Kasumi-1 (cell line): ENCODE data around the gene CRACR2B.
A peak's percentile ranks its signal among the peaks of the same experiment; 100 is the strongest.

Experiments used
- DNase-seq, 2 experiments: peaks; one replicate each; lab custom pipeline; 2025; lab: John Stamatoyannopoulos, UW

Gene CRACR2B

DNA sequence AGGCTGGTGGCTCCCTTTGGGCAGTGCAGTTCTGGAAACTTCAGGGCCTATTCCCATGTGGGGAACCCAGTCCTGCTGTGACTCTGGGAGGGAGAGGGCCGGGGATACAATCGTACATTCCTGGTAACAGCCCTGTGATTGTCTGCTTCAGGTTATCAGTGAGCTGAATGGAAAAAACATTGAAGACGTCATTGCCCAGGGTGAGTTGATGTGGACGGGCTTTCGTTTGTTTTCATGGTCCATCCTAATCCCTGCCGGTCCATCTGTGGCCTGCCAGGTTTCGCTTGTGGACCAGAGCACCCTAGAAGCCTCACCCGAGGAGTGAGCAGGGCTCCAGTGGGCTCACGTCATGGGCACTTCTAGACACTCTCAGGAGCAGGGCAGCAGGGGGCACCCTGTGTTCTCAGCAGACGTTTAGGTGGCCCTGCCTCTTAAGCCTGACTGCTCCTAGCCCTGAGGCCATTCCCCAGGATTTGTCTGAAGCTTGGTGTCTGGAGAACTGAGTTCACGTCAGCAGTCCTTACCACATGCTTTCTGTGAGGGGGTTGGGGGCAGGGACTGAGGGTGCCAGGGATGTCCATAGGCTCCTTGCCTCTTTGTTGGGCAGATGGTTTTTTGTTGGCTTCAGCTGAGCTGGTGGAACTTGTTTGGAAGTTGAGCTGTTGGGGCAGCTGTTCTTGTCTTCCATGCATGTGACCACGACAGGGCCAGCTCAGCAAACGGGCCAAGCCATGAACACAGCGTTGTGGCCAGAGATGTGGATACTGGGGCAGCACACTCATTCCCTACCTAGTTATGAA, 16.1 kb upstream of the CRACR2B start:
- peak in 1 of 2 experiments; percentile 34 for DNase-seq

DNA sequence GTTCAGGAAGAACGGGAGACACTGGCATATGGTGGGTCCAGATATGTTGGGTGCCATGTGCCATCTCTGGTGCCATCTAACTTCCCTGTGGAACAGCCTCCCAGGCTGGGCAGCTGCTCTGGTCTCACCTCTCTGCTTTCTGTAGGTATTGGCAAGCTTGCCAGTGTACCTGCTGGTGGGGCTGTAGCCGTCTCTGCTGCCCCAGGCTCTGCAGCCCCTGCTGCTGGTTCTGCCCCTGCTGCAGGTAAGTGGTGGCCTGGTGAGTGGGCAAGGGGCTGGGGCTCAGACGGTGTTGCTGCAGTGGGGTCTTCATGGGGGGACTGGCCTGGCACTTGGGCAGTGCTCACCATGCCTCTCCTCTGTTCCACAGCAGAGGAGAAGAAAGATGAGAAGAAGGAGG, 15.3 kb upstream of the CRACR2B start:
- no peak for DNase-seq

DNA sequence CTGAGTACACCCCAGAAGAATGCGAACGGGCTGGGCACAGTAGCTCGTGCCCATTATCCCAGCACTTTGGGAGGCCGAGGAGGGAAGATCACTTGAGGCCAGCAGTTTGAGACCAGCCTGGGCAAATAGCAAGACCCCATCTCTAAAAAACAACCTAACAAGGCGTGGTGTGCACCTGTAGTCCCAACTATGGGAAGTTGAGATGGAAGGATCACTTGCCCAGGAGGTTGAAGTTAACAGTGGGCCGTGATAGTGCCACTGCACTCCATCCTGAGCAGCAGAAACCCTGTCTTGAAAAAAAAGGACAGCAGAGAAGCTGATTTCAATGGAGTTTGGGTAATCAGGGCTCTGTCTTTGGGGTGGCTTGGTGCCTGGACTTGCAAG, 14.7 kb upstream of the CRACR2B start:
- no peak for DNase-seq

DNA sequence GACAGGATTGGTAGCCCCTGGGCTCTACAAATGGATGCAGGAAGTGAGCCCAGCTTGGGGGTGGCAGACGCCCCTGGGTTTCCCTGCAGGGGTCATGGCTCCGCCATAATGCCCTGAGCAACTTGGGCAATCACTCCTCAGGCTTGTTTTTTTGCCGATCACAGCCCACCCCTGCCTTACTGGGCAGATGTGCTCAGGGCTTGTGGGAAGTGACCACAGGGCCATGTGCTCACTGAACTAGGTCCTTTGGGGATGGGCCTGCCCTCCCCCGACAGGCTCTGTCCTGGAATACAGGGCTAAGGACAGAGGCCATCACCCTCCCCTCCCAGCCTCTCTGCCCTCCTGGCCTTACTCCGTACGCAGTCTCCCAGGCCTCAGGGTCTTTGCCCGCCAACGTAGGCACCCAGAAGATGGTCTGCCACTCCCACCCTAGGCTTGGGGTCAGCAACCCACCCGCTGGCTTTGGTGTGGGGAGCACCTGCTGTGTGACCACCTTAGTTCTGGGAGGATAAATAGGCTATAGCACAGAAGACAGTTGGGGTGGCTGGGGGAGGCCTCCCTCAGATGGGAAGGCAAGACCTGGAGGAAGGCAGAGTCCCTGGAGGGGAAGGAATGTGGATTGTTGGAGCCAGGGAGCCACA, 14.1 kb upstream of the CRACR2B start:
- no peak for DNase-seq

DNA sequence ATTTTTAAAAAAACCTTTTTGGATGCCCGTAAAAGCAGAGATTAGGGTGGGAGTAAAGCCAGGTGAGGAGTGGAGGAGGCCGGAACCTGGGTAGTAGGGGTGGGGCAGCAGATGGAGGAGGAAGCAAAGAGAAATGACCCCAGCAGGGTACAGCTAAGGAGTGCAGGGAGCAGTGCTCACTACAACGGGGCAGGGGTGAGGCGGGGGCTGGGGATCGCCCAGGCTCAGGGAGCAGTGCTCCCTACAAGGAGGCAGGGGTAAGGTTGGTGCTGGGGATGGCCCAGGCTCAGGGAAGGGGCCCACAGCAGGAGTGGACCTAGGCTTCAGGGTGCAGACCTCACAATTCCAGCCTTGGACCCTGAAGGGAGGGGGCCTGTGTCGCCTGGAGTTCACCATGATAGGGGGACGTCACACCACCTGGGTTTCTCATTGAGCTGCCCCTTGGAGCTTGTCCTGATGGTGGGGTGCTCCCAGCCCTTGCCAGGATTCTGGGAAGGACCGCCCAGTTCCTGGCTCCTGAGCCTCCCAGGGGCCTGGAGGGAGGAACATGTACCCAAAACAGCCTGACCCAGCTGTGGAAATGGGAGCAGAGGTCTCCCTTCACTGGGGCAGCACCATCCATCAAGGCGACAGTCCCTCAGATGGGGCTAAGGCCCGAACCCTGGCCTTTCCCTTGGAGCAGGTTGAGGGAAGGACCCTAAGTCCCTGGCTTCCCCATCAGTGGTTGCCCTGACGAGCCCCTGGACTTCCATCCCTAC, 11.9 kb upstream of the CRACR2B start:
- no peak for DNase-seq

DNA sequence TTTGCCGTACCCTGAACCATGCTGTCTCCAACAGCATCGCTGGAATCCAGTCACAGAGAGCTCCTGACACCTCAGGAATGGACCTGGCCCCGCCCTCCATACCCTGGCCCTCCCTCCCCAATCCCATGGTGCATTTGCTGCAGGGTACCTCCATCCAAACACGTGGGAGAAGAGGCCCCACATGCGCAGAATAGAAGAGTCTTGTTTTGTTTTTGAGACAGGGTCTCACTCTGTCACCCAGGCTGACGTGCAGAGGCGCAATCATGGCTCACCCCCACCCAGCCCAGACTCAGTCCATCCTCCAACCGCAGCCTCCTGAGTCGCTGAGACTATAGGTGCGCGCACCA, 11.3 kb upstream of the CRACR2B start:
- DNase-seq = no peak

DNA sequence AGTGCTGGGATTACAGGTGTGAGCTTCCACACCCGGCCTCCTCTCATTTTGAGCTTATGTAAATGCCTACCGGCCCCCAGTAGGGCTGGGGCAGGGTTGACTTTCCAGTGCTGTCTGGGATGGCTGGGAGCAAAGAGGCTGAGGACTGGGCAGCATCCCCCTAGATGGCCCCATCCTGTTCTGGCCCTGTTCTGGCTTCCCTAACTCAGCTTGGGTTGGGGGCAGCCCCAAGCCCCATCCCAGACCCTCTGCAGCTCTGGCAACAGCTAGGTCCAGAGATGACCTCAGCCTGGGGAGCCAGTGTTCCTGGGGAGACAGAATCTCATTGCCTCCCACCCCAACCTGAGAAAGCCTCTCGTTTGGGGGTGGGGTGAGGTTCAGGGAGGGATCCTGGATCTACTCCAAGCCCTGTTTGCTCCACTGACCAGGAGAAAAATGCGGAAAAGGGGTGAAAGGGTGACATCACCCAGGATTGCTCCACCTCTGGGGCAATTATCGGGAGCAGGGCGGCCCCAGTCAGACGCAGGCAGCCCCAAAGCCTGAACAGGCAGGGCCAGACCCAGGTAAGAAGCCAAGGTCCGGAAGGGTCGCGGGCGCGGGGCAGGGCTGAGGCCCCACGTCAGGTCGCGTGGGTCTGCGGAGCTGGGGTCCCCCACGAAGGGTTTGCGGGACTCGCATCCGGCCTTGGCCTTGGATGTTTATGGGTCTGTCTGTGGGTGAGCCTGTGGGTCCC, 9.2 kb upstream of the CRACR2B start, which contains the start of gene PNPLA2:
TSS of gene PNPLA2 (plus strand) at position 519 of the 733 bp plus-strand sequence. CDS start 805 bp downstream, outside the sequence.
- DNase-seq = no peak

DNA sequence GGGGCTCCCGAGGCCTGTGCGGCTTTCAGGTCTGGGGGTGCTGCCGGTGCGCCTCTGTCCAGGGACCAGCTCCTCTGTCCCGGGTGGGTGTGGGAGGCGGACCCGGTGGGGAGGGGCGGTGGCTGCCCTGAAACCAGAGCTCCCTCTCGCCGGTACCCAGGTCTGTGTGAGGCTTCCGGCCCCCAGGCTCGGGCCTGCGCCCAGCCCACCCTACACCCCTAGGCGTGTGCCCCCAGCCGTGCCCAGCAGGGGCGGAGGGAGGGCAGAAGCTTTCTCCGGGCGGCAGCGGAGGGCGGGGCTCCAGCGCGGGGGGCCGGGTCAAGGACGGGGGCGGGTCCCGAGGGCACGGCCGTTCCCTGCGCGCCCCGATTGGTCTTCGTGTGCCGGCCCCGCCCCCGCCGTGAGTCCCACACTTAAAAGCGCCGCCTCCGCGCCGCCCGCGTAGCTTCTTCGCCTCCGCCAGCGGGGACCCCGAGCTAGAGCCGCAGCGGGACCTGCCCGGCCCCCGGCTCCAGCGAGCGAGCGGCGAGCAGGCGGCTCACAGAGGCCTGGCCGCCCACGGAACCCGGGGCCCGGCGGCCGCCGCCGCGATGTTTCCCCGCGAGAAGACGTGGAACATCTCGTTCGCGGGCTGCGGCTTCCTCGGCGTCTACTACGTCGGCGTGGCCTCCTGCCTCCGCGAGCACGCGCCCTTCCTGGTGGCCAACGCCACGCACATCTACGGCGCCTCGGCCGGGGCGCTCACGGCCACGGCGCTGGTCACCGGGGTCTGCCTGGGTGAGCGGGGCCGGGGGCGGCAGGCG, 8.4 kb upstream of the CRACR2B start:
- peak; percentile 94 to 95 for DNase-seq

DNA sequence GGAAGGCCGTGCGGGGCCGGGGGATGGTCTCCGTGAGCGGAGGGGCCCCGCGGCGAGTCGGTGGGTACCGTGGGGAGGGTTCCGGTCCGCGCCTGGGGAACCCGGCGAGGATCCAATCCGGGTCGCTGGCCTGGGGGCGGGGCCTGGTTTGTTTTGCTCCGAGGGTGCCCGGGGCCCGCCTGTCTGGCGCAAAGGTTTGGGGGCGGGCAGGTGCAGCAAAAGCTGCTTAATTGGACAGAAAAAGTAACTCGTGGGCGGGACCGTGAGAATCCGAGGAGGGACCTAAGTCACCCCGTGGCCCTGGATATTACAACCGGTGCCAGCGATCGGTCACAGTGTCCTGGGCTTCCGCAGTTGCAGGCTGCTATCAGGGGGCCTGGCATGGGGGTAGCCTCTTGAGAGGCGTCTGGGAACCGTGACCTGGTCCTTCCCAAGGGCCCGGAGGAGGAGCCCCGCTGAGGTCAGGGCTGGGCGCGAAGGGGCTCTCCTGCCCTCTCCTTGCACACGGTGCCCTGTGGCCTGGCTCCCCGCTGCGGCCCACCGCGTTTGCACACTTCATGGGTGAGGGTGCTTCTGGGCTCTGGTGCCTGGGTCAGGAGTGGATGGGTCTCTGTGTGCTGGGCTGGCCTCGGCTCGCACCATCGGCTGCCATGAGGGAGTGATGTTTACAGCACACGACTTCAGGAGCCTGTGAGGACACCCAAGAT, 7.6 kb upstream of the CRACR2B start:
- peak; percentile 96 for DNase-seq

DNA sequence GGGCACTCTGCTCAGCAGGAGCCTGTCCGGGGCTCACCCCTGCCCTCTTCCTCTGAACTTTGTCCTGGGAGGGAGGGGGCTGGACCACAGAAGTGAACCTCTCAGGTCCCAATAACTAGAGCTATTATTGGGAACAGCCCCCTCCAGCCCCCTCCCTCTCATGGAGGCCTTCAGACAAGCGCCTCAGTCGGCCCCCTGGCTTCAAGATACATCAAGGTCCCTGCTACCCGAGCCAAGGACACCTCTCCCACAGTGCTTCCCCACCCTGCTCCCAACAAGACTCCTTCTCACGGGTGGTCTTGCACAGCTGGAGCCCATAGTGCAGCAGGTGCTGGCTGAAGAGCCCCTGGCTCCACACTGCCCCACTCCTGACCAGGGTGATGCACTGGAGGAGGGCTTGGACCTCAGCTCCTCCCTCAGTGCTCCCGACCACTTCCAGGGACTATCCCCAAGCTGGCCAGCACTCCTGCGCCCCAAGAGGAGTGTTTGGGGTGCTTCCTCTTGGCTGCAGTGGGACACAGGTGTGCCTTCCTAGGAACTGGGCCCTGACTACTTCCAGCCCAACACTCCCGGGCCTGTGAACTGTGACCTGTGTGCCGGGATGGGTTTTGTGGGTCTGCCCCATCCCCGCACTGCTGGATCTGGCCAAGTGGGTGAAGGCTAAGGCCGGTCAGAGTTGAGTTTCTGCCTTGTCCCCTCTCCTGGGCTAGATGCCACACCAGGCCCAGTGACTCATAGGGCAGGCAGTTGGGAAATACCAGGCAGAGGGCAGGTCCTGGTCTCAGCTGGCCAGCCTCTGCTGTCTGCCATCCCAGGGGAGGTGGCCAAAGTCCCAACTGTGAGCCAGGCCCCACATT, 6.8 kb upstream of the CRACR2B start:
- no peak for DNase-seq

DNA sequence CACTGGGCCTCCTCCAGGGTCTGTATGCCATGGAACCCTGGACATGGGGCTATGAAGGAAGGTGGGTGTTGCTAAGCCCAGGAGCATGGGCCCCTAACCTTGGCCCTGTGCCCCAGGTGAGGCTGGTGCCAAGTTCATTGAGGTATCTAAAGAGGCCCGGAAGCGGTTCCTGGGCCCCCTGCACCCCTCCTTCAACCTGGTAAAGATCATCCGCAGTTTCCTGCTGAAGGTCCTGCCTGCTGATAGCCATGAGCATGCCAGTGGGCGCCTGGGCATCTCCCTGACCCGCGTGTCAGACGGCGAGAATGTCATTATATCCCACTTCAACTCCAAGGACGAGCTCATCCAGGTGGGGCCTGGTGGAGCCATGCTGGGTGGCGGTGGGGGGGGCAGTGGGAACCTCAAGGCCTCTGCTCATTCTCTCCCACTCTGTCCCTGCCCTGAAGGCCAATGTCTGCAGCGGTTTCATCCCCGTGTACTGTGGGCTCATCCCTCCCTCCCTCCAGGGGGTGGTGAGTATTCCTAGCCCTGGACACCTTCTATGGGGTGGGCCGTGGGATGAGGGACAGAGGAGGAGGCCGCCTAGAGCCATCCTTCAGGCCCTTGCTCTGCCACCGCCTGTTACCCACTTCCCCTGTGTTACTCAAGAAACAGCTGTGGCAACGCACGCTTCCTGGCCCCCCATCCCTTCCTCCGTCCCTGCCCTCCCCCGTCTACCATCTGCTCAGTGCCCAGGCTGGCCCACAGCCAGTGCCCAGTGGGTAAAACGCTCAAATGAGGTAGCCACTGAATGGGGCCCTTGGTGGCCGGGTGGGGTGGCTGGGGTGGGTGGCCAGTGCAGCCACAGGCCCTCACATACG, 6.0 kb upstream of the CRACR2B start:
- DNase-seq = peak; percentile 35 to 38

DNA sequence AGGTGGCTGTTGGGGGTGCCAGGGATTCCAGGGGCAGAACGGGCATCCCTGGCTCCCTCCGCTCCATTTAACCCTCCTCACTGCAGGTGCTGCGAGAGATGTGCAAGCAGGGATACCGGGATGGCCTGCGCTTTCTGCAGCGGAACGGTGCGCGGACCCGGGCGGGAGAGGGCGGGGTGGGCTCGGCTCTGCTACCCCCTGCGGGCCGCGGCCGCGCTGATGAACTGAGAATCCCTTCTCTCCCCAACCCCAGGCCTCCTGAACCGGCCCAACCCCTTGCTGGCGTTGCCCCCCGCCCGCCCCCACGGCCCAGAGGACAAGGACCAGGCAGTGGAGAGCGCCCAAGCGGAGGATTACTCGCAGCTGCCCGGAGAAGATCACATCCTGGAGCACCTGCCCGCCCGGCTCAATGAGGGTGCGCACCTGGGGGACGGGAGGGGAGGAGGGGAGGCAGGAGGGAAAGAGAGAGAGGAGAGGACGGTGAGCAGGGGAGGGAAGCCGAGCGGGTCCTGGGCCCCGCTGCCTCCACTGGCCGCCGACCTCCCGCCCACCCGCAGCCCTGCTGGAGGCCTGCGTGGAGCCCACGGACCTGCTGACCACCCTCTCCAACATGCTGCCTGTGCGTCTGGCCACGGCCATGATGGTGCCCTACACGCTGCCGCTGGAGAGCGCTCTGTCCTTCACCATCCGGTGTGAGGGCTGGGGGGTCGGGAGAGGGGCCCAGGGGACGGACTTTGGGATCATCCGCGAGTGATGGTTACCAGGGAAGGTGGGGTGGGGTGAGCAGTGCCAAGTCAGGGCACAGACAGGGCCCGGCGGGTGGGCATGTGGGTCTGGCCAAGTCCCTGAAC, 4.1 kb upstream of the CRACR2B start:
- no peak for DNase-seq

DNA sequence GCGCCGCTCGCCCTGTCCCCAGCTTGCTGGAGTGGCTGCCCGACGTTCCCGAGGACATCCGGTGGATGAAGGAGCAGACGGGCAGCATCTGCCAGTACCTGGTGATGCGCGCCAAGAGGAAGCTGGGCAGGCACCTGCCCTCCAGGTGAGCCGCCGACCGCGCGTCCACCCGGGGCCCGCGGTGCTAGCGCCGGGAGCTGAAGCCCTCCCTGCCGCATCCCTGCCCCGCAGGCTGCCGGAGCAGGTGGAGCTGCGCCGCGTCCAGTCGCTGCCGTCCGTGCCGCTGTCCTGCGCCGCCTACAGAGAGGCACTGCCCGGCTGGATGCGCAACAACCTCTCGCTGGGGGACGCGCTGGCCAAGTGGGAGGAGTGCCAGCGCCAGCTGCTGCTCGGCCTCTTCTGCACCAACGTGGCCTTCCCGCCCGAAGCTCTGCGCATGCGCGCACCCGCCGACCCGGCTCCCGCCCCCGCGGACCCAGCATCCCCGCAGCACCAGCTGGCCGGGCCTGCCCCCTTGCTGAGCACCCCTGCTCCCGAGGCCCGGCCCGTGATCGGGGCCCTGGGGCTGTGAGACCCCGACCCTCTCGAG, 3.3 kb upstream of the CRACR2B start:
- no peak for DNase-seq

DNA sequence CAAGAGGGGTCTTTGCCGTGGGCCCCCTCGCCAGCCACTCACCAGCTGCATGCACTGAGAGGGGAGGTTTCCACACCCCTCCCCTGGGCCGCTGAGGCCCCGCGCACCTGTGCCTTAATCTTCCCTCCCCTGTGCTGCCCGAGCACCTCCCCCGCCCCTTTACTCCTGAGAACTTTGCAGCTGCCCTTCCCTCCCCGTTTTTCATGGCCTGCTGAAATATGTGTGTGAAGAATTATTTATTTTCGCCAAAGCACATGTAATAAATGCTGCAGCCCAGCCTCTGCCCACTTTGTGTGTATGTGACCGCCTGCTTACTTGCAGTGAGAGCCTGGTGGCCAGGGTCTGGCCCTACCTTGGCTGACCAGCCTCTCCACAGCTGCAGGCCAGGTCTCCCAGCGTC, 2.8 kb upstream of the CRACR2B start:
- DNase-seq = no peak

DNA sequence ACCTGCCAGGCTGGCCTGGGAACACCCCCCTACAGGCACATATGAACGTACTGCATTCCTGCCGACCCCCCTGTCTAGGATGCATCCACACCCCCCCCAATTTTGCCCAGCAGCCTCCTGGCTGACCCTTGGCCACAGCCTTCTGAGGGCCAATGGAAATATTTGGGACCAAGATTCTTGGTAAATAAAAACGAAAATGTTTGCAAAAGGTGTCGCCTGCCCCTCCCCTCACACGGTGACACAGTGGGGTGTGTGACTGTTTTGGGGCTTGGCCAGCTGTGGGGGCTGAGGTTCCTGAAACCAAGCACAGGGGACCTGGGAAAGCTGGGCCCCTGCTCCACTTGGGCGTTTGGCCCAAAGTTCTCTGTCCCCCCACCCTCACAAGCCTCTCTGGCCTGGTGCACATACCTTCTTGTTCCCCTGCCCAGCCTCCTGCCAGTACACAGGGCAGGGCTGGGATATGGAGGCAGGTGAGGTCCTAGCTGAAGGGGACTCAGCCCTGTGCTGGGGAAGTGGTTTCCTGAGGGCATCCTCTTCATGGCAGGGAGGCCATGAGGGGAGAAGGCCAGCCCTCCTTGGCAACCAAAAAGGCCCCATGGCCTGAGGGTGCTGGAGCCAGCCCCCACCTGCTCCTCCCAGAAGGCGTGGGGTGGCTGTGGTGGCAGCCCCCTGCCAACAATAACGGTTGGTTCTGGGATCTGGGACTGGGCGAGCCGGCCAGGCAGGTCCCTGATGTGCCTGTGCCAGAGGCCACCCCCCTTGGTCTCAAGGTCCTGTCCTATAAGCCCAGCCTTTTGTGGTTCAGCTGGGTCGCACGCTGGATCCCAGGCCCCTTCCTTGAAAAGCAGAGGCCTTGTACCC, 2.1 kb upstream of the CRACR2B start:
- DNase-seq = no peak

DNA sequence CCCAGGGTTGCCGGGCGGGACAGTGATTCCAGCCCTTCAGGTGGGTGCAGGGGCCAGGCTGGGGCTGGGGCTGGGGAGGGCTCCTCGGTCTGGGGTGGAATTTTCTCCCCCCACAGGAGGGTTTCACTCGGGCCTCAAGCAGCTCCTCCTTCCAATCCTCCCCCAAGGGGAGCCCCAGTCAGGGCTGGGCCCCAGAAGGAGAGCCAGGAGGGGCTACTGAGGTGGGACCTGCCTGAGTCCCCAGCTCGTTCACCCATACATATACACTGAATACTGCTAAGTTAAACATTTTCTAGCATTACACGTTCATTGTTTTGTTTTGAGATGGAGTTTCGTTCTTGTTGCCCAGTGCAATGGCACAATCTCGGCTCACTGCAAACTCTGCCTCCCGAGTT, 1.5 kb upstream of the CRACR2B start:
- DNase-seq = no peak

DNA sequence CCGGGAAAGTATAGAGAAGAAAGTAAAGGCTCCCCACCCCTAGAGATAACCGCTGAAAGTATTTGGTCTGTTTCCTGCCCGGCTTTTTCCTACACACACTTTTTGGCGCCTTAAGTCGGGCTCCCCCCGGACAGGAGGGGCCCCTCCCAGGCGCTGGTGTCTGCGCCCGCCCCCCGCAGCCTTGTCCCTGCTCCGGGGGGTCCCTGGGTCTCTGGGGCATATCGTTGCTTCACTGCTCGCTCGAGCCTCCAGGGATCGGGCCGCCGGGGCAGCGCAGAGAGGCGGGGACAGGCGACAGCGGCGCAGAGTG, 928 bp upstream of the CRACR2B start:
- DNase-seq = peak in 1 of 2 experiments; percentile 28
